HepG2 (cell line): Measurements from ENCODE around the gene SMURF1.

Experiments
- CBX2 ChIP-seq, 2 experiments: fragments of 200-600 bp in 1 of 2; sonication (generic); formaldehyde crosslinking in 1 of 2; IDR thresholded peaks; 2 replicates each; pipeline versions ENCODE4 v1.7.0 to v1.8.1; 2018 to 2022; ENCODE audit warnings: low read depth in 2 of 2, low read length in 1 of 2, mild to moderate bottlenecking in 1 of 2, missing genetic modification reagents in 1 of 2
- SNRNP70 ChIP-seq: fragments of 200-400 bp; formaldehyde crosslinking; IDR thresholded peaks from 2 replicates; pipeline ENCODE4 v1.6.1; 2017; ENCODE audit warnings: mild to moderate bottlenecking, low read depth, low read length, moderate library complexity
- TF ChIP-seq, protein P1 (sequence below), 2 experiments: sonication (generic) in 1 of 2; formaldehyde crosslinking in 1 of 2; IDR thresholded peaks; 2 replicates each; pipeline versions ENCODE4 v1.4.0 to v1.6.1; 2016 to 2020; ENCODE audit warnings: borderline replicate concordance in 1 of 2, low read depth in 1 of 2, mild to moderate bottlenecking in 1 of 2, missing genetic modification reagents in 1 of 2
- TF ChIP-seq, protein P2 (sequence below): sonication (generic); formaldehyde crosslinking; IDR thresholded peaks from 2 replicates; pipeline ENCODE4 v1.4.0; 2020; ENCODE audit warnings: mild to moderate bottlenecking, missing genetic modification reagents
- TF ChIP-seq, protein P3 (sequence below): sonication (generic); formaldehyde crosslinking; IDR thresholded peaks from 2 replicates; pipeline ENCODE4 v1.8.1; 2023; ENCODE audit warnings: mild to moderate bottlenecking, inconsistent platforms, moderate library complexity, missing genetic modification reagents, borderline replicate concordance

DNA sequence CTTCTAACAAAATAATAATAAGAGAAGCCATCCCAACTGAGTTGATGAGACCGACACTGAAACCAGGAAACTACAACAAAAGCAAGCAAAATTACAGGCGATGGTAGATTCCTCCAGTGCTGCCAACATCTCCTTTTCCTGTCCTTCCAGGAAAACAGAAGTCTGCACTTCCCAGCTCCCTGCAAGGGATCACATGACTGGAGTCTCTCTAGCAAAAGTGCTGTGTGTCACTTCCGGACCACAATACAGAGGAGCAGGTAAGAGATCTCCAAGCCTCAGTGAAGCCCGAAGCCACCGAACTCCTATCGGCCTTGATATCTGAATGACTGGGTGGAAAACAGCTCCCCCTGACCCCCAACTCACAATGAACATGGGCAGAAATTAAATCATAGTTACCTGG is 63.2 kb downstream of the SMURF1 start:
- TF ChIP-seq, protein P1, sequence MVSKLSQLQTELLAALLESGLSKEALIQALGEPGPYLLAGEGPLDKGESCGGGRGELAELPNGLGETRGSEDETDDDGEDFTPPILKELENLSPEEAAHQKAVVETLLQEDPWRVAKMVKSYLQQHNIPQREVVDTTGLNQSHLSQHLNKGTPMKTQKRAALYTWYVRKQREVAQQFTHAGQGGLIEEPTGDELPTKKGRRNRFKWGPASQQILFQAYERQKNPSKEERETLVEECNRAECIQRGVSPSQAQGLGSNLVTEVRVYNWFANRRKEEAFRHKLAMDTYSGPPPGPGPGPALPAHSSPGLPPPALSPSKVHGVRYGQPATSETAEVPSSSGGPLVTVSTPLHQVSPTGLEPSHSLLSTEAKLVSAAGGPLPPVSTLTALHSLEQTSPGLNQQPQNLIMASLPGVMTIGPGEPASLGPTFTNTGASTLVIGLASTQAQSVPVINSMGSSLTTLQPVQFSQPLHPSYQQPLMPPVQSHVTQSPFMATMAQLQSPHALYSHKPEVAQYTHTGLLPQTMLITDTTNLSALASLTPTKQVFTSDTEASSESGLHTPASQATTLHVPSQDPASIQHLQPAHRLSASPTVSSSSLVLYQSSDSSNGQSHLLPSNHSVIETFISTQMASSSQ (IDR thresholded peaks at IDR 0.05; ENCODE audit: low read depth), result no peak
- TF ChIP-seq, protein P1 (CRISPR knock-in tag; IDR thresholded peaks at IDR 0.05; ENCODE audit: borderline replicate concordance), result no peak
- TF ChIP-seq, protein P2, sequence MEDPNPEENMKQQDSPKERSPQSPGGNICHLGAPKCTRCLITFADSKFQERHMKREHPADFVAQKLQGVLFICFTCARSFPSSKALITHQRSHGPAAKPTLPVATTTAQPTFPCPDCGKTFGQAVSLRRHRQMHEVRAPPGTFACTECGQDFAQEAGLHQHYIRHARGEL, result no peak
- TF ChIP-seq SNRNP70 (no peak), CBX2 (IDR thresholded peaks at IDR 0.05; ENCODE audit: low read depth, low read length) (no peak), CBX2 (CRISPR knock-in tag; IDR thresholded peaks at IDR 0.05; ENCODE audit: low read depth) (no peak)
- TF ChIP-seq, protein P3, sequence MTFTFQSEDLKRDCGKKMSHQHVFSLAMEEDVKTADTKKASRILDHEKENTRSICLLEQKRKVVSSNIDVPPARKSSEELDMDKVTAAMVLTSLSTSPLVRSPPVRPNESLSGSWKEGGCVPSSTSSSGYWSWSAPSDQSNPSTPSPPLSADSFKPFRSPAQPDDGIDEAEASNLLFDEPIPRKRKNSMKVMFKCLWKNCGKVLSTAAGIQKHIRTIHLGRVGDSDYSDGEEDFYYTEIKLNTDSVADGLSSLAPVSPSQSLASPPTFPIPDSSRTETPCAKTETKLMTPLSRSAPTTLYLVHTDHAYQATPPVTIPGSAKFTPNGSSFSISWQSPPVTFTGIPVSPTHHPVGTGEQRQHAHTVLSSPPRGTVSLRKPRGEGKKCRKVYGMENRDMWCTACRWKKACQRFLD (CRISPR knock-in tag), result no peak
